Midbrain (tissue), 1 donor: ENCODE data around the gene HHIPL1.

ENCODE experiments used
- DNase-seq: peaks from one replicate; lab custom pipeline; 2025; lab: John Stamatoyannopoulos, UW

Gene HHIPL1

GRCh38 chr14:99676657-99677056, 31.7 kb downstream of the HHIPL1 start:
- no peak for DNase-seq

DNA sequence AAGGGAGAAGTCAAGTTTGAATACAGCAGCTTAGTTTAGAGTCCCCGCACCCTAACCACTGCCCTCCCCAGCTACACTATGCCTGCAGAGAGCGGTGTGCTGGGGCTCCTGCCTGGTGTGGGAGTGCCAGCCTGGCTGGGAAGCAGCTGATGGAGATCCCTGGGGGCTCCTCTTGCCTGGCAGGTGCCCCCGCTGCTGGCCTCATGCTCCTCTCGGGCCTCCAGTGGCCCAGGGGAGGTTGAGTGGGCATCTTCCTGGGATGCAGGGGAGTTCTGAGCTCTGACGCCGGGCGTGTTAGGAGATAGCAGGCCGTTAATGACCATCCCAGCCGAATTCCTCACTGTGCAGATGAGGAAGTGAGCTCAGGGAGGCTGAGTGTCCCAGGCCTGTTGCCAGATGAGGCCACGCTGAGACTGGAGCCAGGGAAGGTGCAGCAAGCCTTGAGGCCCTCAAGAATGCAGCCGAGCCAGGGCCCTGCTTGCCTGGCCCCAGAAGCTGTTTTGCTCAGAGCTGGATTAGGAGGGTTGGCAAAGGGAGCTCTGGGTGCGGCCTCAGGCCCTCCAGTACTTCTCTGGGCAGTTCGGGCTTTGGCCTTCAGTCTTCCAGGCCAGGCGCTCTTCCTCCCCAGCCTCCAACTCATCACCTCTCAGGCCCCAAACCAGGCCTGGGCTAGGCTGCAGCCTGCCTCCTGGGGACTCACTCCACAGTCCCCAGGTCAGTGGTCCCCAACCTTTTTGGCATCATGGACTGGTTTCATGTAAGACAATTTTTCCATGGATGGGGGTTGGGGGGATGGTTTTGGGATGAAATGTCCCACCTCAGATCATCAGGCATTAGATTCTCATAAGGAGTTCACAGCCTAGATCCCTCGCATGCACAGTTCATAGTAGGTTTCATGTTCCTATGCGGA, 32.6 kb downstream of the HHIPL1 start:
- no peak for DNase-seq

DNA sequence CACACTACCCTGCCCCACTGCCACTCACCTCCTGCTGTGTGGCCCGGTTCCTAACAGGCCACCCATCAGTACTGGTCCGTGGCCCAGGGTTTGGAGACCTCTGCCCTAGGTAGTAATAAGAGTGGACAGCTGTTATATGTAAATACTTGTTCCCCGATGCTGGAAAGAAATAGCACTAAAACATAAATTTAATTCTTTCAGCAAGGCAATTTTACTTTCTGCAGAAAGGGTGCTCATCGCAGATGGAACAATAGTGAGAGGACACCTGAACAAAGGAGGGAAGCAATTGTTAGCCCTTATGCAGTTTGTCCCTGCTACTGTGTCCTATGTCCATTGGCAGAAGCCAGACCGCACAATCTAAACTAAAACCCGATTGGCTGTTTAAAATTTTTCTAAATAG, 33.3 kb downstream of the HHIPL1 start:
- DNase-seq, result no peak

DNA sequence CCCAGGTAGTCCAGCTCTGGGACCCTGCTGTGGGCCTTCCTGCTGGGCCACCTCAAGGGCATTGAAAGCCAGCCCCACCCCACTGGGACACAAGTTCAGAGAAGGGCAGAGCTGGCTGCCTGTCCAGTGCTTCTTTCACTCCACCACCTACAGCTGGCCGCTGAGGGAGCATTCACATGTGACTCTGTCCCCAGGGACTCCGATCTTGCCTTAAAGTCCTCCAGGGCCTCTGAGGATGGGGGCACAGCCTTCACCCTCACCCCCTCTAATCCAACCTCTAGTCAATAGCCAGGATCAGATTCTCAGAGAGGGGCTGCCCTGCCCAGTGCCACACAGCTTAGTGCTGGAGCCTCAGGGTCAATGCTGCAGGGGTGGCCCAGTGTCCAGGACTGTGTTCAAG, 34.2 kb downstream of the HHIPL1 start:
- no peak for DNase-seq

DNA sequence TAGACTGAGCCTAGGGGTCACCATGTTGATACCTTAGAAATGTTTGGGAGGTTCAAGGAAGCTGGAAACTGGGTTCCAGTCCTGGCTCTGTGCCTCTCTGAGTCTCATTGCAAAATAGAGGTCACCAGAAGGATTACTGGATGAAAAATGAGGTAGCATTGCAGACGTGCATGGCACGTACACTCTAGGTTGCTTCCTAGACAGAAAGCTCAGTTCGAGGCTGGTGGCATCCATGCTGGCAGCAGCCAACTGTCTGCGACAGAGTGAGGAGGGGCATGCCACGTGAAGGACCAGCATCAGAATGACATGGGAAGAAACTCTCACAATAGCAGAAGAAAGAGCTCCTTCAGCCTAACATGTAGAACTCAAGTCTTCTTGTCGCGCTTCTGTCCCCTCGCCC, 34.6 kb downstream of the HHIPL1 start:
- no peak for DNase-seq

DNA sequence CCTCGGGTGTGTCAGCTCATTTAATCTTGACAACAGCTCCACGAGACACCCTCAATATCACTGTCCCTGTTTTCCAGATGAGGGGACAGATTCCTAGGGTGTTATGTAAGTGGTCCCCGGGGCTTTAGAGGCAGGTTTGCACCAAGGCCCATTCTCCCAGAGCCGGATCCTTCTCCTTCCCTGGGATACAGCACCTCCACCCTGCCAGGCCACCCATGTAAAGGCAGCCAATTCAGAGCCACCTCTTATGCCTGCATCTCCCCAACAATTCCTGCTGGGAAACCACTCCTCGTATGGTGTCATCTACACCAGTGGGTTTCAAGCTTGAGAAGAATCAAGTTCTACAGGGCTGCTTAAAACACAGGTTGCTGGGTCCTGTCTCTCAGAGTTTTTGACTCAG, 35.1 kb downstream of the HHIPL1 start:
- no peak for DNase-seq

GRCh38 chr14:99681101-99681831, 36.3 kb downstream of the HHIPL1 start:
- no peak for DNase-seq

DNA sequence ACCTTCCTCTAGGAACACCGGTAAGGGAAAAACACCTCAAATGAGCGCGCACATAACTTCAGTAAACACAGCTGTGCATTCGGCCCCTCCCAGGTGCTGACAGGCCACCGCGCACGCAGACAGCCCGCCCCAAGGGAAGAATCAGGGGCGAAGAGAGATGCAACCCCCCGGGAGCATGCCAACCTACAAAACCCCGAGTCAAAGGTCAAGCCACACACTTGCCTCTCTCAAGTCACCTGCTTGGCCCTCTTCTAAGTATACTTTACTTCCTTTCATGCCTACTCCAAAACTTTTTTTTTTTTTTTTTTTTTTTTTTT, 36.9 kb downstream of the HHIPL1 start:
- DNase-seq, result no peak

- DNase-seq, result peak; percentile 82
Observed at GRCh38 chr14:99682809-99683618, 38.1 kb downstream of the HHIPL1 start.

DNA sequence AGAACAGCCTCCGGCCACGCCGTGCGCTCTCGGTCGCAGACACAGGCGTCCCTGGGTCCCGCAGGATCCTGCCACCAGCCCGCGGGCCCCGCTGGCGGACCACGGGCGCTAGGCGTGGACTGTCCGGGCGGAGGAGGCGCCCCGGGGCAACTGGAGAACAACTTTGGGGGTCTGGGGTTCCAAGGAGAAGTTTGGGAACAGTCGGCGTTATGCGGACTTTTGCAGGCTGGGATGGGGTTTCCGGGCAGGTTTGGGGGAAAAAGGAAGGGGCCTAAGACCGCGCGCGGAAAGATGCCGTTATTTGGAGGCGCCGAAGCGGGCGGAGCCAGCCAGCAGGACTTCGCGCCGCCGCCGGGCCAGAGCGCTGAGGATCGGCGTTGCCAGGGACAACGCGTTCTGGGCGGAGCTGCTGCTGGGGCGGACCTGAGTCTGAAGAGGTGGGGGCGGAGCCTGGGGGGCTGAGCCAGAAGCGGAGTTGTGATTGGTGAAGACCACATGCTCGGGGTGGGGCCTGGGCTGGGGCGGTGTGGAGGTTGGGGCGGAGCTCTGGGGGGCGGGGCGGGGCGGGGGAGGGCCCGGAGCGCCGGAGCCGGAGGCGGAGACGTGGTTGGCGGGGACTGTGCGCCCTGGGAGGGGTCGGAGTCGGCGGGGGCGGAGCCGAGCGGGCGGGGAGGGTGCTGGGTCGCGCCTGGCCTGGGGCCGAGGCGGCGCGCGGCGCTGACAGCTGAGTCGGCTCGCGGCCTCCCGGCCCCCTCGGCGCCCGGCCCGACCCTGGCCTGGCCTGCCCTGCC, 38.9 kb downstream of the HHIPL1 start, which contains the start of gene CYP46A1:
Gene CYP46A1, plus strand, starts transcription at position 680 of the 791 bp plus-strand sequence. CDS start 120 bp downstream, outside the sequence.
- DNase-seq, result peak; percentile 100

GRCh38 chr14:99684410-99684934, 39.5 kb downstream of the HHIPL1 start:
- DNase-seq, result no peak

DNA sequence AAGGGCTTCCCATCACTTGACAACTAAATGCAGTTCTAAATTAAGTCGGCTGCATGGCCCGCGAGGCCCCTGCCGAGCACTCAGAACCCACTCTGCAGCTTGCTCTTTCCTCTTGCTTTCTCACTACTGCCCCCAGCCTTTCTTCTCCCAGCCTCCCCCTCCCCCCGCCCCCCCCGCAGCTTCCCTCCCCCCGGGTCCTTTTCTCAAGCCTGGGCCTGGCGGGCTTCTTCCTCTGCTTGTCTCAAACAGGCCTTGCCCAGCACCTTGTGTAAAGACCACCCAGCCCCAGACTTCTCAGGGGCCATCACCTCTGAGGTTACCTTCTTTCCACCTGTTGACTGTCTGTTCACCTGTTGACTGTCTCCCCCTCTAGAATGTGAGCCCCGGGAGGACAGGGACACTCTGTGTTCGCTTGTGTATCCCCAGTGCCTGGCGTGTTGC, 40.2 kb downstream of the HHIPL1 start:
- no peak for DNase-seq

DNA sequence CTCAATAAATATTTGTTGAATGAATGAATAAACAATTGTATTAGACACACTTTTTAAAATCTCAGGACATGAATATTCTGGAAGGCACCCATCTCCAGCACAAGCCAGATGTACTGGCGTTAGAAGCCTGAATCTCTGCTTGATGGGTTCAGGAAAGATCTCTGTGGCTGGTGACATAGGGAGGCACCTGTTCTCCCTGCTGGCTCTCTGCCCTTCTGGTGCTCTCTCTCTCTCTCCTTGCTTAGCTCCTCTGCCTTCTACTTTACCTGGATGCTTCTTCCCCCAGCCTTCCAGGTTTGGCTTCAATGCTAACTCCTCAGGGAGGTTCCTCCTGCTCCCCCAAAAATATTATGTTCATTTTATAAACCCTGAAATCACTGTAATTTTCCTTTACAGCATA, 40.7 kb downstream of the HHIPL1 start:
- no peak for DNase-seq

- DNase-seq, result no peak
Observed at GRCh38 chr14:99686557-99687283, 41.8 kb downstream of the HHIPL1 start.

DNA sequence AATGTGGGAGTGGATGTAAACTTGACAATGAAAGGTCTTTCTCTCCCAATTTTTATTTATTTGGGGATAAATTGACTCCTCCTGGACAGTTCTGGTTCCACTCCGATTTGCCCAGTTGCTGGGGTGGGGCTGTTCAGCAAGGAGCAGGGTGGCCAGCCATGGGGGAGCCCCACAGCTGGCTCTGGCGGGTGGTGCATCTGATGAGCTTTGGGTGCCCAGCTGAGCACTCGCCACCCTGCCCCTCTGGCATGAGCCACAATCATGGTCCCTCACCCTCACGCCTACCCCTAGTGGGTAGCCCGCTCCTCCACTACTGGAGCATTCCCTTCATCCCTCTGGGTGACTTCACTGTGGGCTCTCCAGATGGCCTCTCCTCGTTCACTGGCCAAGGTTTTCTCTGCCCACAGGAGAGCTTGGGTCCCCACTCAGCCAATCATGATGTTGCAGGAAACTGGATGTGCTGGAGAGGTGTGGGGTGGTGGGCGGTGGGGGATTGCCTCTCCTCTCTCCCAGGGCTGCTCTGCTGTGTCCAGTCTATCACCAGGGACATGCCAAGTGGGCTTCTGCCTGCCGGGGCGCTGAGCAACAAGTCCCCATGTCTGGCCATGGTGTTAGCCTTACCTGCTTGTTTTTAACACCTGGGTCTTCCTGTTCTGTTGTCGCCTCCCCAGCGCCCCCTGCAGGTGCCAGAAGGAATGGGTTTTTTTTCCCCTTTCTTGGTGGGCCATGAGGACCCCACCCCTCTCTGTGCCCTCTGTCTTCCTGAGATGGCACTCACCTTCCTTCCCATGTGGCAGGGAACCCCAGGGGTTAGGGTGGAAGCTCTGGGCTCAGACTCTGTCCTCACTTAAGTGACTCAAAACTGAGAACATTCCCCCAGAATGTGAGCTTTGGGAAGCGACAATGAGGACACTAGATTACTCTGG, 42.6 kb downstream of the HHIPL1 start:
- DNase-seq, result no peak

GRCh38 chr14:99688210-99688581, 43.3 kb downstream of the HHIPL1 start:
- DNase-seq, result no peak

DNA sequence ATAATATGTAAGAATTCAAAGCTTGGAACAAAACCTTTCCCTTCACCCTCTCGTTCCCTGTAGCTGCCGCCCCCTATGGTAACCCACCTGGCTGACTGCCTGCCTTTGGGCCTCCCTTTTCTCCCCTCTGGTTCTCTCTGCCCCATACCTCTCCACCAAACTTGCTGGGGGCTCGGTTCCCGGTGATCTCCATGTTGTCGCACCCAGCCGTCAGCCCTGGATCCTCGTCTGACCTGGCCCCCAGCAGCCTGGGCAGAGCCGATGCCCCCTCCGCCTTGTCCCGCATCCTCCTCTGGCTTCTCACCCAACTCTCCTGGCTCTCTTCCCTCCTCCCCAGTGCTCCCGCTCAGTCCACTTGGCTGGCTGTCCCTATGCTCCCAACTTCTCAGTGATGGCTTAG, 43.7 kb downstream of the HHIPL1 start:
- no peak for DNase-seq

DNA sequence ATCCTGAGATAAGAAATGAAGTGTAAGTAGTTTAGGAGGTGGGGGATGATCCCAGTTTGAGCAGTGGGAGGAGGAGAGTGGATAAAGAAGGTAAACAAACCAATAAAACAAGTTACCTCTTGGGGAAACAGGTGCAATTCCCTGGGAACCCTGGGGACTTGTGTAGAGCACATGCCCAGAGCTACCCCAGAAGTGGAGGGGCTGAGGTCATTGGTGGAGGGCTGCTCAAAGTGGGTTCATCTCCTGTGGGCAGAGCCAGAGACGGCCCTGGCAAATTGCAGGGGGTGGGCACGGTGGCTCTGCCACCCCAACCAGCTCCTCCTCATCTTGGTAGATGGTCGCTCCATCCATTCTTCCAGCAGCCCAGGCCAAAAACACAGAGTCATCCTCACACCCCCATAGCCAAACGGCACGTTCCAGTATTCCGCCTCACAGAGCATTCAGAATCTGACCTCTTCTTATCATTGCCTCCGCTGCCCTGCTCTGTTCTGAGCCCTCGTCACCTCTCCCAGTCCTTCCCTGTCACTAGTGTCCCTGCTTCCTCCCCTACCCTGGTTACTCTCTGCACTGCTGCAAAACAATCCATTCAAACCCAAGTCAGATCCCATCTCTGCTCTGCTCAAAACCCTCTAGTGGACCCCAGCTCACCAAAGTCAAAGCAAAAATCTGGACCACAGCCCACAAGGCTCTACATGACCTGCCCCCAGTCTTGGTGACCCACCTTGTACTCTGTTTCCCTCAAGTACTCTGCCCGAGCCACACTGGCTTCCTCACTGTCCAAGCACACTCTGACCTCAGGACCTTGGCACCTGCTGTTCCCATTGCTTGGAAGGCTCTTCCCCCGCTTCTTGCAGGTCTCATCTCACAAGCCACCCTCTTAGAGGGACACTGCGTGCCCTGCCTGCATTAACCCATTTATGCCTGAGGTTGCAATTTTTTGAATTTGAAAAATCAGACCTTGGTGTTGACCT, 44.6 kb downstream of the HHIPL1 start:
- no peak for DNase-seq
